Duodenal mucosa (tissue), 2 donors: ENCODE results near the gene ANO2.
"Not testable (repeated sequence)": the region's sequence is repeated elsewhere in the genome, so short reads cannot be mapped to it uniquely, and the experiment has no call there.

Experiments used
- H3K27ac ChIP-seq: one replicate; pipeline ENCODE4 v1.7.0; 2013; ENCODE audit warnings: low read depth, low read length
- H3K27me3 ChIP-seq, 2 donors: one replicate each; pipeline ENCODE4 v1.7.0; 2013; ENCODE audit warnings: low read length in 2 of 2, control low read depth in 1 of 2; ENCODE audit not compliant: insufficient read depth in 2 of 2, control insufficient read depth in 1 of 2
- H3K36me3 ChIP-seq, 2 donors: one replicate each; pipeline ENCODE4 v1.7.0; 2013; ENCODE audit warnings: low read length in 2 of 2, control low read depth in 1 of 2; ENCODE audit not compliant: insufficient read depth in 2 of 2, control insufficient read depth in 1 of 2
- H3K4me1 ChIP-seq, 2 donors: one replicate each; pipeline ENCODE4 v1.7.0; 2013; ENCODE audit warnings: low read length in 2 of 2, control low read depth in 1 of 2; ENCODE audit not compliant: insufficient read depth in 2 of 2, control insufficient read depth in 1 of 2
- H3K4me3 ChIP-seq, 2 donors: one replicate each; pipeline ENCODE4 v1.7.0; 2013; ENCODE audit warnings: low read length in 2 of 2, low read depth in 1 of 2
- H3K9ac ChIP-seq, 2 donors: one replicate each; pipeline ENCODE4 v1.7.0; 2013; ENCODE audit warnings: low read length in 2 of 2, low read depth in 1 of 2
- H3K9me3 ChIP-seq, 2 donors: one replicate each; pipeline ENCODE4 v1.7.0; 2013; ENCODE audit warnings: low read length in 2 of 2, control low read depth in 1 of 2; ENCODE audit not compliant: control insufficient read depth in 1 of 2

ANO2 gene

GRCh38 chr12:5546616-5547015 is 398.4 kb downstream of the ANO2 start:
- H3K27me3 ChIP-seq = no peaks in the 10 kb centered on the region
- H3K9ac ChIP-seq = no peak overlapping the region
- peaks cover 3 to 9% of the 10 kb centered on the region in 2 donors for H3K9me3 ChIP-seq
- H3K4me3 ChIP-seq = no peak overlapping the region
- H3K4me1 ChIP-seq = peaks cover 11 to 16% of the 10 kb centered on the region in 2 donors
- H3K36me3 ChIP-seq = no peaks in the 10 kb centered on the region
- no peak overlapping the region for H3K27ac ChIP-seq

GRCh38 chr12:5537771-5538170 is 407.3 kb downstream of the ANO2 start:
- Histone ChIP-seq H3K36me3 (no peaks in the 10 kb centered on the region), H3K4me1 (no peaks in the 10 kb centered on the region), H3K9me3 (no peaks in the 10 kb centered on the region), H3K27me3 (no peaks in the 10 kb centered on the region), H3K27ac (no peak overlapping the region), H3K4me3 (no peak overlapping the region), H3K9ac (no peak overlapping the region)

- H3K4me3 ChIP-seq, H3K4me1 ChIP-seq, H3K27ac ChIP-seq, H3K36me3 ChIP-seq, H3K9me3 ChIP-seq, H3K27me3 ChIP-seq, H3K9ac ChIP-seq: not testable (repeated sequence)
Measured at GRCh38 chr12:5537026-5537615, 407.9 kb downstream of the ANO2 start.

GRCh38 chr12:5535541-5535940 is 409.5 kb downstream of the ANO2 start:
- H3K27ac ChIP-seq = no peak overlapping the region
- no peaks in the 10 kb centered on the region for H3K9me3 ChIP-seq
- H3K9ac ChIP-seq = no peak overlapping the region
- no peaks in the 10 kb centered on the region for H3K36me3 ChIP-seq
- H3K4me1 ChIP-seq = no peaks in the 10 kb centered on the region
- H3K27me3 ChIP-seq = no peaks in the 10 kb centered on the region
- H3K4me3 ChIP-seq = no peak overlapping the region

- Histone ChIP-seq H3K4me1 (no peaks in the 10 kb centered on the region), H3K4me3 (no peak overlapping the region), H3K9ac (no peak overlapping the region), H3K27me3 (no peaks in the 10 kb centered on the region), H3K9me3 (no peaks in the 10 kb centered on the region), H3K36me3 (no peaks in the 10 kb centered on the region), H3K27ac (no peak overlapping the region)
Measured at GRCh38 chr12:5534426-5535199, 410.4 kb downstream of the ANO2 start.

GRCh38 chr12:5533368-5533767 is 411.7 kb downstream of the ANO2 start:
- Histone ChIP-seq H3K9ac (no peak overlapping the region), H3K27ac (no peak overlapping the region), H3K9me3 (no peaks in the 10 kb centered on the region), H3K4me1 (no peaks in the 10 kb centered on the region), H3K27me3 (no peaks in the 10 kb centered on the region), H3K36me3 (no peaks in the 10 kb centered on the region), H3K4me3 (no peak overlapping the region)

GRCh38 chr12:5525783-5526367 is 419.2 kb downstream of the ANO2 start:
- no peaks in the 10 kb centered on the region for H3K36me3 ChIP-seq
- H3K4me1 ChIP-seq = no peaks in the 10 kb centered on the region
- no peaks in the 10 kb centered on the region for H3K9me3 ChIP-seq
- H3K27me3 ChIP-seq = no peaks in the 10 kb centered on the region
- H3K27ac ChIP-seq = no peak overlapping the region
- no peak overlapping the region for H3K4me3 ChIP-seq
- H3K9ac ChIP-seq = no peak overlapping the region

GRCh38 chr12:5524769-5525436 is 420.2 kb downstream of the ANO2 start:
- H3K9me3 ChIP-seq = no peaks in the 10 kb centered on the region
- H3K36me3 ChIP-seq = no peaks in the 10 kb centered on the region
- H3K27me3 ChIP-seq = no peaks in the 10 kb centered on the region
- H3K9ac ChIP-seq = no peak overlapping the region
- no peak overlapping the region for H3K4me3 ChIP-seq
- no peak overlapping the region for H3K27ac ChIP-seq
- no peaks in the 10 kb centered on the region for H3K4me1 ChIP-seq

GRCh38 chr12:5524116-5524768 is 420.8 kb downstream of the ANO2 start:
- H3K36me3 ChIP-seq = no peaks in the 10 kb centered on the region
- no peak overlapping the region for H3K9ac ChIP-seq
- H3K4me3 ChIP-seq = no peak overlapping the region
- H3K27me3 ChIP-seq = no peaks in the 10 kb centered on the region
- no peaks in the 10 kb centered on the region for H3K4me1 ChIP-seq
- no peak overlapping the region for H3K27ac ChIP-seq
- H3K9me3 ChIP-seq = no peaks in the 10 kb centered on the region
